DOHH2 (cell line): ENCODE data around the gene CLCN4.

ENCODE experiments used
- H3F3A ChIP-seq: fragments of 200-600 bp; sonication (generic), shearing (Covaris generic); 2 replicates; pipeline ENCODE4 v1.6.0; 2016; ENCODE audit warnings: antibody characterized with exemption, mild to moderate bottlenecking; ENCODE audit not compliant: control insufficient read depth, insufficient read depth
- H3K27ac ChIP-seq: fragments of 200-600 bp; sonication (generic); 2 replicates; pipeline ENCODE4 v1.5.1; 2014; ENCODE audit warnings: low read depth, mild to moderate bottlenecking, low read length, moderate library complexity
- H3K27me3 ChIP-seq: fragments of 200-600 bp; sonication (generic); 2 replicates; pipeline ENCODE4 v1.6.1; 2014; ENCODE audit warnings: mild to moderate bottlenecking, low read length, mixed read lengths; ENCODE audit not compliant: control insufficient read depth
- H3K36me3 ChIP-seq: fragments of 200-600 bp; sonication (generic); 2 replicates; pipeline ENCODE4 v1.6.1; 2014; ENCODE audit warnings: mild to moderate bottlenecking, low read length, moderate library complexity, mixed read lengths; ENCODE audit not compliant: control insufficient read depth
- H3K4me1 ChIP-seq: fragments of 200-600 bp; sonication (generic); 2 replicates; pipeline ENCODE4 v1.6.1; 2014; ENCODE audit warnings: mild to moderate bottlenecking, low read length, mixed read lengths; ENCODE audit not compliant: control insufficient read depth
- H3K4me2 ChIP-seq: fragments of 200-600 bp; sonication (generic); 2 replicates; pipeline ENCODE4 v1.6.0; 2014; ENCODE audit warnings: mild to moderate bottlenecking, low read length, moderate library complexity
- H3K4me3 ChIP-seq: fragments of 200-600 bp; sonication (generic); 2 replicates; pipeline ENCODE4 v1.5.1; 2014; ENCODE audit warnings: mild to moderate bottlenecking, low read length, mixed read lengths
- H3K79me2 ChIP-seq: fragments of 200-600 bp; sonication (generic); 2 replicates; pipeline ENCODE4 v1.6.1; 2014; ENCODE audit warnings: mild to moderate bottlenecking, low read length, mixed read lengths; ENCODE audit not compliant: control insufficient read depth
- H3K9me2 ChIP-seq: fragments of 200-600 bp; sonication (generic); replicated peaks from 2 replicates; pipeline ENCODE4 v1.6.1; 2014; ENCODE audit warnings: mild to moderate bottlenecking, low read length, mixed read lengths; ENCODE audit not compliant: control insufficient read depth
- H3K9me3 ChIP-seq: fragments of 200-600 bp; sonication (generic); 2 replicates; pipeline ENCODE4 v1.6.1; 2014; ENCODE audit warnings: antibody characterized with exemption, low read length, mixed read lengths; ENCODE audit not compliant: control insufficient read depth, insufficient read depth
- H4K20me1 ChIP-seq: fragments of 200-600 bp; sonication (generic); 2 replicates; pipeline ENCODE4 v1.6.0; 2014; ENCODE audit warnings: low read depth, mild to moderate bottlenecking, antibody characterized with exemption, low read length, moderate library complexity; ENCODE audit not compliant: control insufficient read depth, insufficient read depth
- EZH2phosphoT487 ChIP-seq: fragments of 200-600 bp; sonication (generic); IDR thresholded peaks from 2 replicates; pipeline ENCODE4 v1.6.1; 2017; ENCODE audit warnings: borderline replicate concordance, mild to moderate bottlenecking, antibody characterized with exemption, low read length, moderate library complexity, mixed read lengths
- TF ChIP-seq, protein P1 (sequence below): fragments of 200-600 bp; sonication (generic); IDR thresholded peaks from one replicate; pipeline ENCODE4 v1.5.1; 2014; ENCODE audit warnings: antibody characterized with exemption, mild to moderate bottlenecking, low read depth, low read length; ENCODE audit not compliant: poor library complexity, severe bottlenecking

The CLCN4 gene

DNA sequence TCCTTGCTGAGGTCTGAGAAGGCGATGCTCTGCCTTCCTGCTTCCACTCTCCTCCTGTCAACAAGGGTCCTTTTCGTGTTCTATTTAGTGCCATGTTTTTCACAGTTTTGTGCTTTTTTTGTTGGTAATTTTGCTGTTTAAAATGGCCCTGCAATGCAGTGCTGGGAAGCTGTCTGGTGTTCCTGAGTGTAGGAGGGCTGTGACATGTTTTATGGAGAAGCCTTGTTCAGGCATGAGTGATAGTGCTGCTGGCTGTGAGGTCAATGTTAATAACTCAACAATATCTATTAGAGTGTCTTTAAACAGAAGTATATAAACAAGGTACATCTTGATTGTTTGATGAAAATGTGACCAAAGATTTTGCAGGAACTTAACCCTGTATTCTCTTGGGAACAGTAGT, 27.6 kb downstream of the CLCN4 start:
- Histone ChIP-seq H3K4me2 (no peak overlapping the region), H3K9me2 (no peaks in the 10 kb centered on the region), H4K20me1 (no peaks in the 10 kb centered on the region), H3F3A (no peaks in the 10 kb centered on the region), H3K27ac (no peak overlapping the region), H3K4me3 (no peak overlapping the region), H3K27me3 (no peaks in the 10 kb centered on the region), H3K9me3 (no peaks in the 10 kb centered on the region), H3K79me2 (no peaks in the 10 kb centered on the region), H3K36me3 (no peaks in the 10 kb centered on the region), H3K4me1 (no peaks in the 10 kb centered on the region)
- TF ChIP-seq EZH2phosphoT487 = no peak
- TF ChIP-seq, protein P1, sequence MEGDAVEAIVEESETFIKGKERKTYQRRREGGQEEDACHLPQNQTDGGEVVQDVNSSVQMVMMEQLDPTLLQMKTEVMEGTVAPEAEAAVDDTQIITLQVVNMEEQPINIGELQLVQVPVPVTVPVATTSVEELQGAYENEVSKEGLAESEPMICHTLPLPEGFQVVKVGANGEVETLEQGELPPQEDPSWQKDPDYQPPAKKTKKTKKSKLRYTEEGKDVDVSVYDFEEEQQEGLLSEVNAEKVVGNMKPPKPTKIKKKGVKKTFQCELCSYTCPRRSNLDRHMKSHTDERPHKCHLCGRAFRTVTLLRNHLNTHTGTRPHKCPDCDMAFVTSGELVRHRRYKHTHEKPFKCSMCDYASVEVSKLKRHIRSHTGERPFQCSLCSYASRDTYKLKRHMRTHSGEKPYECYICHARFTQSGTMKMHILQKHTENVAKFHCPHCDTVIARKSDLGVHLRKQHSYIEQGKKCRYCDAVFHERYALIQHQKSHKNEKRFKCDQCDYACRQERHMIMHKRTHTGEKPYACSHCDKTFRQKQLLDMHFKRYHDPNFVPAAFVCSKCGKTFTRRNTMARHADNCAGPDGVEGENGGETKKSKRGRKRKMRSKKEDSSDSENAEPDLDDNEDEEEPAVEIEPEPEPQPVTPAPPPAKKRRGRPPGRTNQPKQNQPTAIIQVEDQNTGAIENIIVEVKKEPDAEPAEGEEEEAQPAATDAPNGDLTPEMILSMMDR = no peak

DNA sequence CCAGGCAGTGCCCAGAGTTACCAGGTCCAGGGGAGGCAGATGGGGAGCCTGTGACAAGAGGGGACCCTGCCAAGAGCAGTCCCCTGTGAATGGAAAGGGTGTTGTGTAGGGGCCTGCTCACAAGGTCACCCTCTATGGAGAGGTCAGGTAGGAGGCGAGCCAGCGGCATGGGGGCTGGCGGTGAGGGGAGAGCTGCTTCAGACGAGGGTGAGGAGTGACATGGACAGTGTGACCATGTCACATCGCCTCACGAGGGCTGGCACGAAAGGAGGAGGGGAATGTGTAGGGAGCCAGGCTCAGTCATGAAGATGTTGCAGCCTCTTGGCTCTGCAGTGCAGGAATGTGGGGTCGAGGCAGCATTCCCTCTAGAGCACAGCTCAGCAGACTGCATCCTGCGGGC, 29.6 kb downstream of the CLCN4 start:
- Histone ChIP-seq H3K27me3 (no peaks in the 10 kb centered on the region), H4K20me1 (no peaks in the 10 kb centered on the region), H3K4me1 (no peaks in the 10 kb centered on the region), H3K4me3 (no peak overlapping the region), H3K27ac (no peak overlapping the region), H3K79me2 (no peaks in the 10 kb centered on the region), H3K36me3 (no peaks in the 10 kb centered on the region), H3K4me2 (no peak overlapping the region), H3F3A (no peaks in the 10 kb centered on the region), H3K9me2 (no peaks in the 10 kb centered on the region), H3K9me3 (no peaks in the 10 kb centered on the region)
- TF ChIP-seq, protein P1 = no peak
- TF ChIP-seq EZH2phosphoT487 = no peak

DNA sequence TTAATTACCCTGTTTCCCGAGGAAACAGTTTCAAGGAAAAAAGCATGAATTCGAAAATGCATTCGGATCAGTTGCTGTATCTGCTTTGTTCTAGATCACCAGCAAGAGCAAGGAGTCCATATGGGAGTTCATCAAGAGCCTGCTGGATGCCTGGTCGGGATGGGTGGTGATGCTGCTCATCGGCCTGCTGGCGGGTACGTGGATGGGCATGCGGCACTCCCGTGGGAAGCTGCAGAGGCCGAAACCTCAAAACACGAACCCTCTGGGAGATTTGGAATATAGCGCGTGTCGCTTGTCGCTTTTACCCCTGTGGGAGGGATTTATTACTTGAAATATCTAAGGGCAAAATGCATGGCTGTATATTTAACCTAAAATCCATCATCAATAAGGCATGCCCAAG, 30.6 kb downstream of the CLCN4 start:
- Histone ChIP-seq H3K27me3 (no peaks in the 10 kb centered on the region), H3K9me2 (no peaks in the 10 kb centered on the region), H3F3A (no peaks in the 10 kb centered on the region)

More for the DNA sequence above, 30.6 kb downstream of the CLCN4 start:
- no peaks in the 10 kb centered on the region for H3K4me1 ChIP-seq
- TF ChIP-seq EZH2phosphoT487 = no peak
- TF ChIP-seq, protein P1 = no peak
- H3K4me2 ChIP-seq = no peak overlapping the region
- H3K27ac ChIP-seq = no peak overlapping the region
- H3K36me3 ChIP-seq = no peaks in the 10 kb centered on the region
- no peaks in the 10 kb centered on the region for H4K20me1 ChIP-seq
- no peaks in the 10 kb centered on the region for H3K9me3 ChIP-seq
- no peak overlapping the region for H3K4me3 ChIP-seq
- H3K79me2 ChIP-seq = no peaks in the 10 kb centered on the region
